Posterior vena cava (tissue), 2 donors: ENCODE measurements around the gene IP6K1. TPM values are rescaled to one million over a fixed set of nuclear protein-coding genes. Genes with fewer than 3 reads are reported as not detected.
"Not testable (repeated sequence)": the region's sequence is repeated elsewhere in the genome, so short reads cannot be mapped to it uniquely, and the experiment has no call there.

Experiments used
- DNase-seq: peaks from one replicate; pipeline ENCODE4 v3.0.0-alpha.2; 2020; ENCODE audit warnings: low spot score
- intact Hi-C, 2 donors: fragments of 100-400 bp; cut with DNase I; formaldehyde crosslinking; loops; one replicate each; pipeline versions ENCODE4 v1.14.1 to v1.14.2; 2022 to 2023
- microRNA-seq, 2 donors: library from miRNA; unstranded; fragments of <30 nt; microRNA quantifications; one replicate each; pipeline ENCODE4 v1.2.0, GENCODE V29; 2020 to 2021; ENCODE audit warnings: borderline microRNAs expressed in 2 of 2
- total RNA-seq, 2 donors: library from RNA; stranded (reverse); fragmentation: NEBNext Ultra II Directional; extraction: Animal tissue kit (Norgen Biotek cat#: 25700); gene quantifications; one replicate each; pipeline ENCODE4 v1.2.1, GENCODE V29; 2021
- donor health status: DM: yes; HTN: yes; CAD: no.
- donor health status: DM: yes; HTN: yes; CAD: no.

Gene IP6K1
- total RNA-seq, 2 donors from 2014 or later = 31.5 to 33.3 TPM

DNA sequence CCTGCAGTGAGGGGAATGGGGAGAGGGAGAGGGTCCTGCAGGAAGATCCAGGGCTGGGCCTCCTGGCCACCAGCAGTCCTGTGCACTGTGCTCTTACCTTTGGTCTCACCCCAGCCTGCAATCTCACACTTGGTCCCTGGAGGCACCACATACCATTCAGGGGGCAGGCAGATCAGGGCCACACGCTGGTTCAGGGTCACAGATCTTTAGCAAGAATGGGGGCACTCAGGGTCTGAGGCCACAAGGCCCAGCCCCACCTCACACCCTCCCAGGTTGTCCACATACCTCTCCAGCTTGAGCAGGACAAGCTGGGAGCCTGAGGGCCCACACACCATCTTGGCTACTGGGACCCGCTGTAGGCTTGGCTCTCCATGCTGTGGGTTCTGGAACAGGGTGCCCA is 101.9 kb downstream of the IP6K1 start:
- intact Hi-C loops = loop anchor here in 1 of 2 donors (5.0 kb wide), 1 partner anchor 142 kb away; no protein-coding TSS in a partner anchor
- not testable (repeated sequence) for DNase-seq

DNA sequence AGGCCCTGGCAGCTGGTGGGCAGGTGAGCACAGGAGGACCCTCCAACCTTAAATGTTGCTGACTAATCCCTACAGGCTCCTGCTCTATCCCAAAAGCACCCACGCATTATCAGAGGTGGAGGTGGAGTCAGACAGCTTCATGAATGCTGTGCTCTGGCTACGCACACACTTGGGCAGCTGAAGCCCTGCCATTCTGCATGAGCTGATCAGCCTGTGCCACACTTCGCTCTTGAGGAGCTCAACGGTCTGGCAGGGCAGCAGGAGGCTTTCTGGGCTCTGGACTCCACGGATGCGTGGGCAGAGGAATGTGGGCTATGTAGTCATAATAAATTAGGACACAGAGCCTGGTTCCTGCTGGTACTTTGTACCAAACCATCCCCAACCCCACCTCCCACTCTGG is 103.2 kb downstream of the IP6K1 start:
- DNase-seq = no peak
- intact Hi-C loops = loop anchor here in 1 of 2 donors (5.0 kb wide), 1 partner anchor 141 kb away; no protein-coding TSS in a partner anchor

DNA sequence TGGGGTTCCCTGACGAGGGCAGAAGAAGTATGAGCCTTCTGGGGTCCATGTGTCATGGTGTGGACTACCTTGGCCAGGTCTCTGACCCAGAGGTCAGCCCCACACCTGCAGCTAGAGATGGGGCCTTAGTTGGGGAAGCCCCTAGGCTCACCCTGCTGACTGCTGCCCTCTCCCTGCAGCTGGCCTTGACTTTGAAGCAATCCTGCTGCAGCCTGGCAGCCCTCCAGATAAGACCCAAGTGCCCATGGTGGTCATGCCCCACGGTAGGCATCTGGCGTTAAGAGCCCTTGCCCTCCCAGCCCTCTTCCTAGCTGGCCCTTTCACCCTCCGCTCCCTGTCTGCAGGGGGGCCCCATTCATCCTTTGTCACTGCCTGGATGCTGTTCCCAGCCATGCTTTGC is 104.8 kb downstream of the IP6K1 start:
- no peak for DNase-seq
- intact Hi-C loops = loop anchor here in 1 of 2 donors (5.0 kb wide), 1 partner anchor 139 kb away; no protein-coding TSS in a partner anchor

DNA sequence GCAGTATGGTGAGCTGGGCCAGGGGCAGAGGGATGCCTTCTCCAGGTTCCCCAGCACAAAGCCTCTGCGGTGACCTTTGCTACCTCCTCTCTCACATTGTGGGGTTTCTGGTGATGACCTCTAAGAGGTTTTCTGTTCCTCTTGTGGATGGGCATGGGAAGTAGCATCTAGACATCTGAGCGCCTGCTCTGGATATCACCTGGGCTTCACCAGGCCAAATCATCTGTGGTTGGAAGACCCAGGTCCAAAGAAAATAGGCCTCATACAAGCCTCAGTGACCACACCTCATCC is 105.2 kb downstream of the IP6K1 start:
- DNase-seq = no peak
- intact Hi-C loops = loop anchor here in 1 of 2 donors (5.0 kb wide), 1 partner anchor 139 kb away; no protein-coding TSS in a partner anchor

DNA sequence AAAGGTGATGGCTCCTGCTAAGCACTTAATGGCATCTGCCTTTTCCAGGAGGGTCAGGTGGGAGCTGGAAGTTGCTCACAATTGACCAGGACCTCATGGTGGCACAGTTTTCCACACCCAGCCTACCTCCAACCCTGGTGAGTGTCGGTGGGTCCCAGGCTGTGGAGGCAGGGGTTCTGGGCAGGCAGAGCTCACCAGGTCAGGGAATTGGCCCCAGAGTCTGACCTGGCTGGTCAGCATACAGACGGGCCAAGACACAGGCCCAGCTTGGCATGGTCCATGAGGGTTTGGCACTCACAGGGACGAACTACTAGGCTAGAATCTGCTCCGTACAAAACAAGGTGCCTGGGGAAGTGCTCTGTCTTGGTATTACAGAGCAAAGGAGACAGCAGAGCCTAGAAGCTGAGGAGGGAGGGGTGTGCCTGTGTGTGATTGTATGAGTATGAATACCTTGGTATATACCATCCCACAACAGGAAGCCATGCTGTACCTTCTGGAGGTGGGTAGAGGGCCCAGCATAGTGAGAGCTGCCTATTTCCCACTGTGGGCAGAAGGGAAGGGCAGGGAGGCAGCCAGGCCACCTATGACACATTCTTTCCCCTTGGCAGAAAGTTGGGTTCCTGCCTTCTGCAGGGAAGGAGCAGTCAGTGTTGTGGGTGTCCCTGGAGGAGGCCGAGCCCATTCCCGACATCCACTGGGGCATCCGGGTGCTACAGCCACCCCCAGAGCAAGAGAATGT is 105.7 kb downstream of the IP6K1 start:
- intact Hi-C loops = loop anchor here in 1 of 2 donors (5.0 kb wide), 1 partner anchor 138 kb away; no protein-coding TSS in a partner anchor
- DNase-seq = no peak

DNA sequence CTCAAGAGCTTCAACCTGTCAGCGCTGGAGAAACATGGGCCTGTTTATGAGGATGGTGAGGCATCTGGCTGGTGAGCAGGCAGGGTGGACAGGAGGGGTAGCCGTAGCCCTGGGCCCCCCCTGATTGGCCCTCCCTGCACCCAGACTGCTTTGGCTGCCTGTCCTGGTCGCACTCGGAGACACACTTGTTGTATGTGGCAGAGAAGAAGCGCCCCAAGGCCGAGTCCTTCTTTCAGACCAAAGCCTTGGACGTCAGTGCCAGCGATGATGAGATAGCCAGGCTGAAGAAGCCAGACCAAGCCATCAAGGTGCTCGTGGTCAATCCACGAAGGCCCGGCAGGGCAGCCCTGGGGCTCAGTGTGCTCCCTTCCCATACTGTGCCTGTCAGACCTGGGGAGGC is 110.4 kb downstream of the IP6K1 start:
- intact Hi-C loops = no loop called here

DNA sequence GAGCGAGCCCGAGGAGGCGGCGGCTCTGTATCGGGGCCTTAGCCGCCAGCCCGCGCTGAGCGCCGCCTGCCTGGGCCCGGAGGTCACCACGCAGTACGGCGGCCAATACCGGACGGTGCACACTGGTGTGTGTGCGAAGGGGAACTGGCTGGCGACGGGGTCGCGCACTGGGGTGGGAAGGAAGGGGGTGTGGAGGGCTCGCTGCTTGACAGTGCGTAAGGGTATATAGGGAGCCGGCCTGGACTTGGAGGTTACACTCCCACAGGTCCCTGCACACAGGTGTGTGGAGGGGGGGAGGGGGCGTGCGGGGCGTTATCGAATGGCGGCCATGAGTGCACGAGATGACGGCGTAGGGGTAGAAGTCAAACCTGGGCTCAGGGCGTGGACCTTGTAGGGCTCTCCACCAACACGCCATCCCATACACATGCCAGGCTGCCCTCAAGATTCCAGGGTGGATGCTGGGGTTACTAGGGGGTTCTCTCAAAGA is 111.8 kb downstream of the IP6K1 start:
- DNase-seq = no peak
- intact Hi-C loops = loop anchor here in 1 of 2 donors (5.0 kb wide), 1 partner anchor 137 kb away; no protein-coding TSS in a partner anchor

More for the DNA sequence above, 110.4 kb downstream of the IP6K1 start:
- no peak for DNase-seq

Small RNA genes within 50 kb of the gene (microRNA-seq; reads per million reads assigned to microRNA genes)
- 0.26 to 0.32 reads per million in 2 donors for gene MIR5193

Other genes with a start within 250 kb of the IP6K1 start
- under 1 TPM; 0.42 to 0.48 TPM for gene BSN, start 232.1 kb downstream of the IP6K1 start, total RNA-seq
- gene APEH, start 112.2 kb downstream of the IP6K1 start, total RNA-seq = 10 to 100 TPM; 51.8 to 52.5 TPM
- 1 to 10 TPM; 3.0 to 9.1 TPM for gene MST1, start 97.1 kb downstream of the IP6K1 start, total RNA-seq
- gene RNF123, start 97.0 kb downstream of the IP6K1 start, total RNA-seq = 10 to 100 TPM; 28.3 to 29.5 TPM
- gene AMIGO3, start 66.9 kb downstream of the IP6K1 start, total RNA-seq = not detected
- 10 to 100 TPM; 28.8 to 29.6 TPM for gene GMPPB, start 62.6 kb downstream of the IP6K1 start, total RNA-seq
- under 1 TPM; 0.29 to 0.46 TPM for gene CDHR4, start 13.3 kb upstream of the IP6K1 start, total RNA-seq
- gene INKA1, start 16.7 kb upstream of the IP6K1 start, total RNA-seq = 1 to 10 TPM; 5.6 to 5.9 TPM
- gene UBA7, start 27.4 kb upstream of the IP6K1 start, total RNA-seq = 10 to 100 TPM; 32.1 to 56.9 TPM
- 1 to 10 TPM; 1.5 to 2.2 TPM for gene TRAIP, start 70.0 kb upstream of the IP6K1 start, total RNA-seq
- not detected for gene CAMKV, start 83.4 kb upstream of the IP6K1 start, total RNA-seq
- gene MST1R, start 117.3 kb upstream of the IP6K1 start, total RNA-seq = 1 to 10 TPM; 1.2 to 1.4 TPM
- gene MON1A, start 143.3 kb upstream of the IP6K1 start, total RNA-seq = 1 to 10 TPM; 7.6 to 9.3 TPM
- 10 to 100 TPM; 53.4 to 62.6 TPM for gene RBM6, start 153.6 kb upstream of the IP6K1 start, total RNA-seq